AG04450 (cell line): ENCODE data around the gene WSCD2. TPM values are rescaled to one million over a fixed set of nuclear protein-coding genes. Genes with fewer than 3 reads are reported as not detected.

Source experiments
- CTCF ChIA-PET: fragments of 300-600, 350-600 bp; formaldehyde crosslinking; extraction: SDS; loops from one replicate; lab custom pipeline; 2022; ENCODE audit warnings: antibody characterized with exemption, inconsistent platforms; lab: Charles Lee
- POLR2A ChIA-PET: fragments of 350-600 bp; formaldehyde crosslinking; extraction: SDS; loops from one replicate; lab custom pipeline; 2021; ENCODE audit warnings: antibody characterized with exemption, inconsistent platforms; lab: Yijun Ruan, JAX
- DNase-seq: peaks from one replicate; pipeline ENCODE4 v3.0.0-alpha.2; 2011; ENCODE audit warnings: low read depth, low spot score
- H3K27ac ChIP-seq: one replicate; pipeline ENCODE4 v1.5.1; 2012; ENCODE audit warnings: low read depth, low read length, control low read depth
- H3K27me3 ChIP-seq: one replicate; pipeline ENCODE4 v1.6.0; 2012; ENCODE audit warnings: low read length; ENCODE audit not compliant: control insufficient read depth, insufficient read depth
- H3K4me3 ChIP-seq: 2 replicates; pipeline ENCODE4 v1.5.1; 2011; ENCODE audit warnings: mild to moderate bottlenecking, low read depth, low read length, control low read depth
- H3K9me3 ChIP-seq: 2 replicates; pipeline ENCODE4 v1.5.1; 2012; ENCODE audit warnings: low read length; ENCODE audit not compliant: control insufficient read depth, insufficient read depth
- CTCF ChIP-seq: IDR thresholded peaks from 2 replicates; pipeline ENCODE4 v1.5.1; 2011; ENCODE audit warnings: low read depth, low read length, control low read depth, inconsistent platforms
- polyA plus RNA-seq: library from polyadenylated mRNA; depleted of rRNA; stranded (reverse); fragments of >200 nt; gene quantifications from 2 replicates; pipeline ENCODE4 v1.2.3, GENCODE V29; 2011

WSCD2 gene
- polyA plus RNA-seq, 1 experiment = not detected

- Histone ChIP-seq H3K4me3 (no peak overlapping the region), H3K27ac (no peak overlapping the region), H3K27me3 (no peaks in the 10 kb centered on the region), H3K9me3 (no peaks in the 10 kb centered on the region)
- TF ChIP-seq CTCF = no peak
- no peak for DNase-seq
- ChIA-PET POLR2A (no interaction called here), CTCF (no interaction called here)
These were observed 22.5 kb upstream of the WSCD2 start for GRCh38 chr12:108106599-108106998.

- DNase-seq = no peak
- TF ChIP-seq CTCF = no peak
These were observed 21.8 kb upstream of the WSCD2 start for GRCh38 chr12:108107293-108107692.

GRCh38 chr12:108109504-108109903, 19.6 kb upstream of the WSCD2 start:
- ChIA-PET CTCF (no interaction called here), POLR2A (no interaction called here)
- Histone ChIP-seq H3K27ac (no peak overlapping the region), H3K4me3 (no peak overlapping the region), H3K9me3 (no peaks in the 10 kb centered on the region), H3K27me3 (no peaks in the 10 kb centered on the region)
- no peak for TF ChIP-seq CTCF
- no peak for DNase-seq

More at GRCh38 chr12:108107293-108107692, 21.8 kb upstream of the WSCD2 start:
- no peaks in the 10 kb centered on the region for H3K9me3 ChIP-seq
- H3K4me3 ChIP-seq = no peak overlapping the region
- no peaks in the 10 kb centered on the region for H3K27me3 ChIP-seq
- CTCF ChIA-PET = no interaction called here
- POLR2A ChIA-PET = no interaction called here
- no peak overlapping the region for H3K27ac ChIP-seq

- H3K27ac ChIP-seq = no peak overlapping the region
- no peaks in the 10 kb centered on the region for H3K27me3 ChIP-seq
- H3K9me3 ChIP-seq = no peaks in the 10 kb centered on the region
- no peak for TF ChIP-seq CTCF
- ChIA-PET POLR2A (no interaction called here), CTCF (no interaction called here)
- DNase-seq = no peak
- H3K4me3 ChIP-seq = no peak overlapping the region
These were observed 19.1 kb upstream of the WSCD2 start for GRCh38 chr12:108109954-108110353.

- ChIA-PET POLR2A (no interaction called here), CTCF (no interaction called here)
- Histone ChIP-seq H3K4me3 (no peak overlapping the region), H3K9me3 (no peaks in the 10 kb centered on the region), H3K27me3 (no peaks in the 10 kb centered on the region), H3K27ac (no peak overlapping the region)
- no peak for DNase-seq
- no peak for TF ChIP-seq CTCF
These were observed 18.2 kb upstream of the WSCD2 start for GRCh38 chr12:108110844-108111243.
